Activated CD4-positive, alpha-beta memory T cell treated with anti-CD3 and anti-CD28 coated beads, Interleukin-2, amount 10 ng/mL, durations not matched to agents 7 days and 5 days (primary cell): ENCODE results near the gene KCNE2. TPM values are rescaled to one million over a fixed set of nuclear protein-coding genes. Genes with fewer than 3 reads are reported as not detected.
"Not testable (repeated sequence)": the region's sequence is repeated elsewhere in the genome, so short reads cannot be mapped to it uniquely, and the experiment has no call there.

Experiments
- CTCF ChIA-PET: fragments of 350-600 bp; sonication (Branson Sonifier 250); formaldehyde crosslinking; loops from one replicate; lab custom pipeline; 2021; ENCODE audit warnings: antibody characterized with exemption, inconsistent platforms; lab: Charles Lee
- POLR2A ChIA-PET: fragments of 350-600 bp; sonication (Branson Sonifier 250); formaldehyde crosslinking; loops from one replicate; lab custom pipeline; 2021; ENCODE audit warnings: antibody characterized with exemption; lab: Charles Lee
- DNase-seq: peaks from one replicate; pipeline ENCODE4 v3.0.0-alpha.2; 2020
- H3K27ac Mint-ChIP-seq: one replicate; pipeline ENCODE4 v1.8.0; 2021; ENCODE audit warnings: mild to moderate bottlenecking, mixed read lengths
- H3K27me3 Mint-ChIP-seq: one replicate; pipeline ENCODE4 v1.8.0; 2021; ENCODE audit warnings: mixed read lengths
- H3K36me3 Mint-ChIP-seq: one replicate; pipeline ENCODE4 v1.8.0; 2021; ENCODE audit warnings: low read depth, mixed read lengths
- H3K4me1 Mint-ChIP-seq: one replicate; pipeline ENCODE4 v1.8.0; 2021; ENCODE audit warnings: mixed read lengths
- H3K4me3 Mint-ChIP-seq: one replicate; pipeline ENCODE4 v1.8.0; 2021; ENCODE audit warnings: mild to moderate bottlenecking, mixed read lengths
- H3K9me3 Mint-ChIP-seq: one replicate; pipeline ENCODE4 v1.8.0; 2021; ENCODE audit warnings: mixed read lengths
- total RNA-seq, 2 experiments: library from RNA; stranded (reverse); gene quantifications; one replicate each; pipeline ENCODE4 v1.2.3, GENCODE V29; 2021

Gene KCNE2
- total RNA-seq, 2 experiments from 2014 or later: not detected

DNA sequence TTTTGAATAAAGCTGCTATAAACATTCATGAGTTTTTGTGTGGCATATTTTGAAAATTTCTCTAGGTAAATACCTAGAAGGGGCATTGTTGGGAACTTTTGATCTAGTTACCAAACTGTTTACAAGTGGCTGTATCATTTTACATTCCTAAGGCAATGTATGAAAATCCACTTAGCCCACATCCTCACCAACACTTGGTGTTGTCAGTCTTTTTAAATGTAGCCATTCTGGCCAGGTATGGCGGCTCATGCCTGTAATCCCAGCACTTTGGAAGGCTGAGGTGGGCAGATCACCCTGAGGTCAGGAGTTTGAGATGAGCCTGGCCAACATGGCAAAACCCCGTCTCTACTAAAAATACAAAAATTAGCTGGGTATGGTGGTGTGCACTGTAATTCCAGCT, 5.9 kb upstream of the KCNE2 start:
- POLR2A ChIA-PET: no interaction called here
- CTCF ChIA-PET: interaction anchor here (0.7 to 3.2 kb wide), 2 partner anchors 9 to 554 kb away, joined by 3 to 16 read pairs; no protein-coding TSS in a partner anchor
- H3K27me3 Mint-ChIP-seq: peaks cover 38% of the 10 kb centered on the region

DNA sequence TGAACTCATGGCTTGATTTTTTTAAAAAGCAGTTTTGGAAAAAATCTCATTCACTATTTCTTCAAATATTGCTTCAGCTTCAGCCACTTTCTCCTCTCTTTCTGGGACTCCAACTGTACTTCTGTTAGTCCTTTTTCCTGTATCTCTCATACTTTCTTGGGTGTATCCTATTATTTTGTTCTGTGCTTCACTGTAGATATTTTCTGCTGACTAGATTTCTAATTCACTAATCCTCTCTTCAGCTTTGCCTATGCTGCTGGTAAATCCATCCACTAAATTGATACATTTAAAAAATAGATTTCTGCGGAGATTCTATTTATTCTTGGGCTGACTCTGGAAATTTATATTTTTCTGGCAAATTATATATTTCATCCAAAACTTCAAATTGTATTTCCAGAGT, 4.9 kb upstream of the KCNE2 start:
- no peaks in the 10 kb centered on the region for H3K9me3 Mint-ChIP-seq
- H3K27ac Mint-ChIP-seq: no peak overlapping the region
- no peak overlapping the region for H3K4me3 Mint-ChIP-seq
- POLR2A ChIA-PET: no interaction called here
- H3K36me3 Mint-ChIP-seq: no peaks in the 10 kb centered on the region
- CTCF ChIA-PET: interaction anchor here (1.3 to 3.2 kb wide), 2 partner anchors 10 to 435 kb away, joined by 4 to 16 read pairs; no protein-coding TSS in a partner anchor
- no peak for DNase-seq
- peaks cover 38% of the 10 kb centered on the region for H3K27me3 Mint-ChIP-seq
- peaks cover 6% of the 10 kb centered on the region for H3K4me1 Mint-ChIP-seq

More for the DNA sequence above, 5.9 kb upstream of the KCNE2 start:
- no peak overlapping the region for H3K27ac Mint-ChIP-seq
- no peak for DNase-seq
- no peaks in the 10 kb centered on the region for H3K36me3 Mint-ChIP-seq
- no peaks in the 10 kb centered on the region for H3K9me3 Mint-ChIP-seq
- H3K4me3 Mint-ChIP-seq: no peak overlapping the region
- peaks cover 6% of the 10 kb centered on the region for H3K4me1 Mint-ChIP-seq

DNA sequence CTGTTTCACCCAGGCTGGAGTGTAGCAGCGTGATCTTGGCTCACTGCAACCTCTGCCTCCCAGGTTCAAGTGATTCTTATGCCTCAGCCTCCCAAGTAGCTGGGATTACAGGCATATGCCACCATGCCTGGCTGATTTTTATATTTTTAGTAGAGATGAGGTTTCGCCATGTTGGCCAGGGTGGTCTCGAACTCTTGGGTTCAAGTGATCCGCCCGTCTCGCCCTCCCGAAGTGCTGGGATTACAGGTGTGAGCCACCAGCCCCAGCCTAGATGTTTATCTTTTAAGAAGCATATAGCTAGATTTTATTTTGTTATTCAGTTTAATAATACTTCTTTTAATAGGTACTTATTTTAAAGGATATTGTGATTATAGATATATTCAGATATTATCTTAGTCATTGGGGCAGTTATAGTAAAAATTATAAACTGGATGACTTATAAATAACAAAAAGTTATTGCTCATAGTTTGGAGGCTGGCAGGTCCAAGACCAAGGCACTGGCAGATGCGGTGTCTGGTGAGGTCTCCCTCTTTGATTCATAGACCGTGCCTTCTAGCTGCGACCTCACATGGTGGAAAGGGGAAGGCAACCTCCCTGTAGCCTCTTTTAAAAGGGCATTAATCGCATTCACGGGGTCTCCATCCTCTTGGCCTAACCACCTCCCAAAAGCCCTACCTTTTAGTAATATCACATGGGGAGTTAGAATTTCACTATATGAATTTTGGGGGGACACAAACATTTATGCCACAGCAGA, 3.1 kb upstream of the KCNE2 start:
- CTCF ChIA-PET: interaction anchor here (0.6 to 3.2 kb wide), 3 partner anchors 12 to 239 kb away, joined by 3 to 16 read pairs (median 3); no protein-coding TSS in a partner anchor
- no peaks in the 10 kb centered on the region for H3K36me3 Mint-ChIP-seq

DNA sequence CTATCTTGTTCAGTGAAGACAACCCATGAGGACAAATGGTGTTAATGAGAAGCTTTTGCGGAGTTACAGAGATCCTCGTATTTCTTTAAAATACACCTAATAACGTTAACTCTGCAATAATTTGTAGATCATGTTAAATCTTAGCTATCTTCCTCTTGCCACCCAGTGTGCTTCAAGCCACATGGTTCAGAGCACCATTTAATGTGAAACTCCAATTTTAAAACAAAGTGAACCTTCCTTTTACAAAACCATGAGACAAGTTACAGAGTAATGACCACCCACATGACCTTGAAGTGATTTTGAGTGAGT, 1.7 kb upstream of the KCNE2 start:
- Mint-ChIP-seq H3K9me3 (no peaks in the 10 kb centered on the region), H3K4me3 (no peak overlapping the region), H3K4me1 (peaks cover 6% of the 10 kb centered on the region), H3K27ac (no peak overlapping the region), H3K36me3 (no peaks in the 10 kb centered on the region), H3K27me3 (peaks cover 22% of the 10 kb centered on the region)
- CTCF ChIA-PET: interaction anchor here (0.8 to 2.9 kb wide), 9 partner anchors 9 to 460 kb away, joined by 3 to 18 read pairs (median 4); partner anchors contain the start of gene RCAN1
- POLR2A ChIA-PET: no interaction called here
- DNase-seq: no peak

More for the DNA sequence above, 3.1 kb upstream of the KCNE2 start:
- no peaks in the 10 kb centered on the region for H3K9me3 Mint-ChIP-seq
- H3K27me3 Mint-ChIP-seq: peaks cover 30% of the 10 kb centered on the region
- POLR2A ChIA-PET: no interaction called here
- peaks cover 6% of the 10 kb centered on the region for H3K4me1 Mint-ChIP-seq
- no peak overlapping the region for H3K27ac Mint-ChIP-seq
- no peak for DNase-seq
- H3K4me3 Mint-ChIP-seq: no peak overlapping the region

DNA sequence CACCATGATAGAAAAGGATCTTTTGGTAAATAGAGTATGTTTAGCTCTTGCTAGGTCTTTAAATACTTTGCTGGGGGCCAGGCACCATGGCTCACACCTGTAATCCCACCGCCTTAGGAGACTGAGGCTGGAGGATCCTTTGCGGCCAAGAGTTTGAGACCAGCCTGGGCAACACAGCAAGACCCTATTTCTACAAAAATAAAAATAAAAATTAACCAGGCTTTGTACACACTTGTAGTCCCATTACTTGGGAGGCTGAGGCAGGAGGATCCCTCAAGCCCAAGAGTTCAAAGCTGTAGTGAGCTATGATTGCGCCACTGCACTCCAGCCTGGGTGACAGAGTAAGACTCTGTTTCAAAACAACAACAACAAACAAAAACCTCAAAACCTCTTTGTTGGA, 1.1 kb upstream of the KCNE2 start:
- H3K9me3 Mint-ChIP-seq: no peaks in the 10 kb centered on the region
- H3K27me3 Mint-ChIP-seq: peaks cover 16% of the 10 kb centered on the region
- no peak for DNase-seq
- peaks cover 6% of the 10 kb centered on the region for H3K4me1 Mint-ChIP-seq
- ChIA-PET CTCF (interaction anchor here (0.8 to 2.9 kb wide), 9 partner anchors 8 to 461 kb away, joined by 3 to 18 read pairs (median 4); partner anchors contain the start of gene RCAN1), POLR2A (no interaction called here)
- H3K4me3 Mint-ChIP-seq: no peak overlapping the region
- H3K27ac Mint-ChIP-seq: no peak overlapping the region
- no peaks in the 10 kb centered on the region for H3K36me3 Mint-ChIP-seq

DNA sequence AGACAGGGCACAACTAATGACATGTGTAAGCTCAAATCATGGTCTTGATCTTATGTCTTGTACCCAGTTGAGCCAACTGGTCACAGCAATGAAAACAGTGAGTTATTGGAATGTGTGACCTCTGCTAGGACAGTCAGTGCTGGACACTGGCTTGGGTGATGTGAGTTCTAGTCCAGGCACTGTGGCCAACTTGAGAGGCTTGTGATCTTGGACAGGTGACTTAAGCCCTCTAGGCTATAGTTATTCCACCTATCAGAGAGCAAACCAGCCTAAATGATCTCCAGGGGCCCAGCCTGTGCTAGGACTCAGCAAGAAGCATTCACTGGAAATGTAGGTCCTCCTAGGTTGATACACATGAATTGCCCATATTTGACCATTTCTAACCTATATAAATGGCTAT, 1.1 kb downstream of the KCNE2 start:
- ChIA-PET POLR2A (no interaction called here), CTCF (no interaction called here)
- Mint-ChIP-seq H3K27ac (no peak overlapping the region), H3K9me3 (no peaks in the 10 kb centered on the region), H3K27me3 (peaks cover 20% of the 10 kb centered on the region), H3K4me1 (peaks cover 6% of the 10 kb centered on the region), H3K36me3 (no peaks in the 10 kb centered on the region), H3K4me3 (no peak overlapping the region)
- no peak for DNase-seq

DNA sequence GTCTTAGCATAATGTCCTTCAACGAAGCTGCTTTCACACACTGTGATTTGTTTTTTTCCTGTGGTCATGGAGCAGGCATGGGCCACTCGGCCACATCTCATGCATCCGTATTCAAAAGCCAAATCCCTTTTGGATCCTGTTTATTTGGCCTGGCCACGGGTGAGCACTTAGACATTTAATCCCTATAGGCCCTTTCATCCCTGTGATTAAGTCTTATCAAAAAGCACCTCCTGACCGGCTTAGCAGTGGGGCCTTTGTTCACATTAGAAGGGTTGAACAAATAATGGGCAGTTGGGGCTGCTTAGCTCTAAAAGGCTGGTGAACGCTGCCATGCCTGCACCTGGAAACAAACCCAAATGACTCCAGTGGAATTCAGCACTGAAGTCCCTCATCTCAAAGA, 2.0 kb downstream of the KCNE2 start:
- H3K27ac Mint-ChIP-seq: no peak overlapping the region
- H3K36me3 Mint-ChIP-seq: no peaks in the 10 kb centered on the region
- H3K4me3 Mint-ChIP-seq: no peak overlapping the region
- CTCF ChIA-PET: no interaction called here
- peaks cover 25% of the 10 kb centered on the region for H3K27me3 Mint-ChIP-seq
- H3K4me1 Mint-ChIP-seq: peaks cover 6% of the 10 kb centered on the region
- DNase-seq: no peak
- POLR2A ChIA-PET: no interaction called here
- H3K9me3 Mint-ChIP-seq: no peaks in the 10 kb centered on the region

DNA sequence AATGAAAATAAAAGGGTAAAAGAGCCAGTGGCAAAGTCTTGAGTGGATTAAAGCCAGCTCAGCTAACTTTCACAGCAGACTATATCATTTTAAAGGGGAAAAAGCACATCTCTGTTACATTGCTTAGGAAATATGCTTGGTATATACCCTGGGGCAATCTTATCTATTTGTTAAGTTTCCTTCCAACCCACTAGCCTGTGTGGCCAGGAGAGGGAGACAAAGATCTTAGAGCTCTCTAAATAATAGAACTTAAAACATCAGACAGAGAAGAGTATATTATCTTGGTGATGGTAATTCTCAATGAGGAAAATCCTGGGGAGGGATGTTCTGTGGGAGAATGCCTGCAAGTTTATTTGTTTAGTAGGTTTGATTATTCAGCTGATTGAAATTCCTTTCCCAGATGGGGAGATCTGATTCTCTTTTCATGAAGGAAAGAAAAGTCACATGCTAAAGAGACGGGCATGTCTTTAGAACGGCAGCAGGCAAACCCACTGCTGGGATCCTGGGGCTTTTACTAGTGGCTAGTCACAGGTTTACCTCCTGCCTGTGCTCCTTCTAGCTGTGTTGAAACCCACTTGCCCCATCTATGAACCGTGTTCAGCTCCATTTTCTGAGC, 3.6 kb downstream of the KCNE2 start:
- Mint-ChIP-seq H3K36me3 (no peaks in the 10 kb centered on the region), H3K4me3 (no peak overlapping the region), H3K4me1 (no peaks in the 10 kb centered on the region), H3K27me3 (peaks cover 19% of the 10 kb centered on the region), H3K27ac (no peak overlapping the region), H3K9me3 (no peaks in the 10 kb centered on the region)
- ChIA-PET POLR2A (interaction anchor here (1.0 kb wide), 1 partner anchor 391 kb away, joined by 4 read pairs; no protein-coding TSS in a partner anchor), CTCF (interaction anchor here (0.7 to 1.7 kb wide), 10 partner anchors 11 to 444 kb away, joined by 3 to 13 read pairs (median 4); no protein-coding TSS in a partner anchor)
- DNase-seq: peak; percentile 35

DNA sequence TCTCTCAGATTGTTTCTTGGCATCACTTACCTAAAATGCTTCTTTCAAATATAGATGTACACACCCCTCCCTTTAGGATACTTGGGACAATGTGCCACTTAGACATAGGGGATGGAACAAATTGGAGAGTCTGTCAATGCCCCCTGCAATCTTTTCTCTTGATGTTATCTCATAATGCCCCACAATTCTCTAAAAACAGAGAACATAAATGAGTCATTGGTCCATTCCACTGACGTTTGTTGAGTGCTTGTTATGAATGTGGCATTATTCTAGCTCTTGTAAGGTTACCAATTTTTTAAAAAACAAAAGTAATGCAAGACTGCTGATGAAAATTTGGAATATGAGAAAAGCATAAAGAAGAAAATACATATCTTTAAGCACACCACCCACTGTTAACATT, 5.9 kb downstream of the KCNE2 start:
- CTCF ChIA-PET: interaction anchor here (0.6 kb wide), 1 partner anchor 231 kb away, joined by 3 read pairs; no protein-coding TSS in a partner anchor
- Mint-ChIP-seq H3K9me3 (no peaks in the 10 kb centered on the region), H3K4me3 (no peak overlapping the region), H3K36me3 (no peaks in the 10 kb centered on the region), H3K27me3 (peaks cover 19% of the 10 kb centered on the region), H3K27ac (no peak overlapping the region), H3K4me1 (no peaks in the 10 kb centered on the region)
- no peak for DNase-seq
- POLR2A ChIA-PET: no interaction called here

DNA sequence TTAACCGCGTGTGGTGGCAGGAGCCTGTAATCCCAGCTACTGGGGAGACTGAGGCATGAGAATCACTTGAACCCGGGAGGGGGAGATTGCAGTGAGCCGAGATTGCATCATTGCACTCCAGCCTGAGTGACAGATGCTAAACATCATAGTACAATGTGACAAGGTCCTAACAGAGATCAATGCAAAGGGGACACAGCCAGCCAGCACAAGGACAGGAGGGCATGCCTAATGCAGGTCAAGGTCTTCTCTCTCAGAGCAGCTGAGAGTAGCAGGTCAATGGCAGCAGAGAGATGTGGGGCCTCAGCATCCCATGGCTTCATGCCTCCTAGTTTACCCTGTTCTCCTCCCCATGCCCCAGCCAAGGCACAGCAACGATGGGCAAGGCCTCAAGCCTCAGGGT, 8.5 kb downstream of the KCNE2 start:
- peaks cover 19% of the 10 kb centered on the region for H3K27me3 Mint-ChIP-seq
- no peak overlapping the region for H3K4me3 Mint-ChIP-seq
- ChIA-PET POLR2A (no interaction called here), CTCF (no interaction called here)
- no peak for DNase-seq
- H3K4me1 Mint-ChIP-seq: no peaks in the 10 kb centered on the region
- no peak overlapping the region for H3K27ac Mint-ChIP-seq
- no peaks in the 10 kb centered on the region for H3K9me3 Mint-ChIP-seq
- H3K36me3 Mint-ChIP-seq: no peaks in the 10 kb centered on the region

DNA sequence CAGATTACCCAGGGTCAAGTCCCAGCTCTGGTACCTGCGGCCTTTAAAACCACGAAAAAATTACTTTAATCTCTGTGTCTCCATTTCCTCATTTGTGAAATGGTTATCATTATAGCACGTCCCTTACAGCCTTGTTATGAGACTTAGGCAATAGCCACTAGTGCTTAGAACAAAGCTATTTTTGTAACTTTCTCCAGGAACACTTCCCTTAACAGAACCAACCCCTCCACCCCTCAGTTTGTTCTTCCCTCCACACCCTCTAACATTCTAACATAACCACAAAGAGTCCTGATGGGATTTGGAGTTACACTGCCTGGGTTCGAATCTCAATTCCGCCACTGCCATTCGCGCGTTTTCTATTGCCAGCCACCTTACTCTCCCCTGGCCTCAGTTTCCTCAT, 10.7 kb downstream of the KCNE2 start:
- H3K27me3 Mint-ChIP-seq, DNase-seq, H3K27ac Mint-ChIP-seq, H3K9me3 Mint-ChIP-seq, CTCF ChIA-PET, H3K36me3 Mint-ChIP-seq, POLR2A ChIA-PET, H3K4me3 Mint-ChIP-seq, H3K4me1 Mint-ChIP-seq: not testable (repeated sequence)

DNA sequence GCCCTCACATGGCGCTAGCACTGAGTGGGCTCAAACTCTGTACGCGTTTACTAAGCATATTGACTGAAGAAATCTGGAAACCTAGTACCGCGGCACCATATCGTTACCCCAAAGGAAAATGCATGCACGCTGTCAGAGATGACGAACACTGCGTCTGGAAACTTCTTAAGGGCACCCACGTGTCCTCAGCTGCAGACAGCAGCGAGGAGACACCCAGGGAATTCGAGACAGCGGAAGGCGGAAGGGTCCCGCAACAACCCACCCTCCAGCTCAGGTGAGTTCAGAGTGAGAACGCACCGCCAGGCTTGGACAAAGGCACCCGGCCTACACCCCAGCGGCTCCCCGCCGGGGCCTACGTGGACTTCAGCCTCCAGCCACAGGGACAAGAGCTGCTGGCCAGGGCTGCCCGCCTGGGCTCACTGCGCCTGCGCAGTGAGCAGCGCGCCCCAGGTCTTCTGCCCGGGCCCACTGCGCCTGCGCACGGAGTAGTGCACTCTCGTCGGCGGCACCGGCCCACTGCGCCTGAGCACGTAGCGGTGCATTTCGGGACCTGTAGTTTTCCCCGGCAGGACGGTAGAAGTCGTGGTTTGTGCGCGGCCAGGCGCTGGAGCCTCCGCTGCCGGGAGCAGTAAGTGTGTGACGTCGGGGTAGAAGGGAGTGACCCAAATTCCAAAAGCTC, 11.3 kb downstream of the KCNE2 start, which contains the start of gene SMIM11:
TSS of gene SMIM11 (plus strand) at position 568 of the 679 bp plus-strand sequence. CDS start 3,998 bp downstream, outside the sequence.
- H3K9me3 Mint-ChIP-seq, H3K4me1 Mint-ChIP-seq, H3K4me3 Mint-ChIP-seq, H3K36me3 Mint-ChIP-seq, POLR2A ChIA-PET, H3K27ac Mint-ChIP-seq, CTCF ChIA-PET, DNase-seq, H3K27me3 Mint-ChIP-seq: not testable (repeated sequence)

DNA sequence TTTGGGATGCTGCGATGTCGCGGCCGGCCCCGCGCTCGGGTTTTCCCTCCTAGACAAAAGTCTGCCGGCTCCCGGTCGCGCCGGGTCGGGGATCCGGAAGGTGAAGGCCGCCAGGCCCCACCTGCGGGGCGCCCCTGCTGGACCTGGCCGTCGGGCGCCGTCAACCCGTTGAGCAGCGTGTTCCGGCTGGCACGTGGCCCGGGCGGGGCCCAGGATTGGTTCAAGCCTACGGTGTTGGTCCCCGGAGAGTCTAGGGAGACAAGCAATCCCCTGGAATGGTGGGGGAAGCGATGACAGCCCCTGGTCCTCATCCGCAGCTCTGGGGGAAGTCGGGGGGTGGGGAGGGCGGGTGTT, 11.8 kb downstream of the KCNE2 start:
- CTCF ChIA-PET, POLR2A ChIA-PET, H3K27me3 Mint-ChIP-seq, H3K36me3 Mint-ChIP-seq, H3K9me3 Mint-ChIP-seq, H3K27ac Mint-ChIP-seq, H3K4me1 Mint-ChIP-seq, H3K4me3 Mint-ChIP-seq, DNase-seq: not testable (repeated sequence)
